H7 (cell line): Measurements from ENCODE around the gene GPR152. TPM values are rescaled to one million over a fixed set of nuclear protein-coding genes. Genes with fewer than 3 reads are reported as not detected.
A peak's percentile ranks its signal among the peaks of the same experiment; 100 is the strongest.
"Not testable (repeated sequence)": the region's sequence is repeated elsewhere in the genome, so short reads cannot be mapped to it uniquely, and the experiment has no call there.

ENCODE experiments used
- DNase-seq: peaks from one replicate; pipeline ENCODE4 v3.0.0; 2012
- H3K27me3 ChIP-seq: 2 replicates; pipeline ENCODE4 v1.6.0; 2011; ENCODE audit warnings: mild to moderate bottlenecking, low read length; ENCODE audit not compliant: control insufficient read depth, insufficient read depth
- H3K36me3 ChIP-seq: replicated peaks from 2 replicates; pipeline ENCODE4 v1.5.1; 2011; ENCODE audit warnings: low read length; ENCODE audit not compliant: control insufficient read depth, insufficient read depth
- H3K4me3 ChIP-seq: 2 replicates; pipeline ENCODE4 v1.5.1; 2011; ENCODE audit warnings: low read depth, mild to moderate bottlenecking, control low read depth, low read length, moderate library complexity; ENCODE audit not compliant: insufficient read depth
- total RNA-seq: library from RNA; depleted of rRNA; stranded (reverse); fragments of >200 nt; shearing (Covaris generic); gene quantifications from 2 replicates; pipeline ENCODE4 v1.2.3, GENCODE V29; 2014

Gene GPR152
- total RNA-seq, 1 experiment from 2014 or later: not detected

GRCh38 chr11:67433536-67434394, 18.8 kb downstream of the GPR152 start:
- no peak overlapping the region for H3K4me3 ChIP-seq
- DNase-seq: no peak
- no peaks in the 10 kb centered on the region for H3K27me3 ChIP-seq
- peaks cover 15% of the 10 kb centered on the region for H3K36me3 ChIP-seq

- Histone ChIP-seq H3K36me3 (peaks cover 15% of the 10 kb centered on the region), H3K27me3 (no peaks in the 10 kb centered on the region), H3K4me3 (no peak overlapping the region)
- no peak for DNase-seq
Observed at GRCh38 chr11:67432655-67433349, 19.7 kb downstream of the GPR152 start.

DNA sequence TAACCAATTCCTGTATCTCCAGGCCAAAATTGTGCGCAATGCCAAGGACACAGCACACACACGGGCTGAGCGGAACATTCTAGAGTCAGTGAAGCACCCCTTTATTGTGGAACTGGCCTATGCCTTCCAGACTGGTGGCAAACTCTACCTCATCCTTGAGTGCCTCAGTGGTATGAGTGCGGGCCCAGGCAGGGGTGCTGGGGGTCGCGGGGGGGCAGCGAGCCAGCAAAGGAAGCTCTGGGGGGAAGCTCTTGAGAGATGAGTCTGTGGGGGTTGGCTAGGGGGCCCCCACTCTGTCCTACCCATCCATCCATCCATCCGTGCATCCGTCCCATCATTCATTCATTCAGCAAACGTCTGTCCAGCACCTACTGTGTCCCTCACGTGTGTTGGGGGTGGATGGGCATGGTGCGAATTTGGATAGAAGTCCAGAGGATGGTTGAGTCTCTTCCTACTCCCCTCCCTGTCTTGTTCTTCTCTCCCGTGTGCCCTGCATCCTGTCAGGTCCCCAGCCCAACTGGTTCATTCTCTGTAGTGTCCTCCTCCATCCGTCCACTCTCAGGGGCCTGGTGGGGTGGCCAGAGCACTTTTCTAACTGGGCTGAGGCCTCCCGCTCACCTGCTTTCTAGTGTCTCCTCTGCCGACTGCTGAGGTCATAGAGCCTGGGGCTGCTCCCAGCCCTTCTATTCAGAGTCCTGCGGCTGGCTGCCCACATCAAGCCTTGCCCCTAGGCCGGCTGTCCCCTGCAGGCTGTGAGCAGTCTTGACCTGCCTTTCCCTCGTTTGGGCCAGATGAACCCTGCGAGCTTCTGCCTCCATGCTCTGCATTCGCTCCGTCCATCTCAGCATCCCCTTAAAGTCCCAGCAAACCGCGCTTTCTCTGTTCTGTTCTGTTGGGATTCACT, 20.9 kb downstream of the GPR152 start:
- H3K27me3 ChIP-seq: no peaks in the 10 kb centered on the region
- no peak for DNase-seq
- no peak overlapping the region for H3K4me3 ChIP-seq
- H3K36me3 ChIP-seq: peaks cover 13% of the 10 kb centered on the region

GRCh38 chr11:67429722-67430121, 22.8 kb downstream of the GPR152 start:
- Histone ChIP-seq H3K36me3 (peaks cover 12% of the 10 kb centered on the region), H3K4me3 (no peak overlapping the region), H3K27me3 (no peaks in the 10 kb centered on the region)
- no peak for DNase-seq

DNA sequence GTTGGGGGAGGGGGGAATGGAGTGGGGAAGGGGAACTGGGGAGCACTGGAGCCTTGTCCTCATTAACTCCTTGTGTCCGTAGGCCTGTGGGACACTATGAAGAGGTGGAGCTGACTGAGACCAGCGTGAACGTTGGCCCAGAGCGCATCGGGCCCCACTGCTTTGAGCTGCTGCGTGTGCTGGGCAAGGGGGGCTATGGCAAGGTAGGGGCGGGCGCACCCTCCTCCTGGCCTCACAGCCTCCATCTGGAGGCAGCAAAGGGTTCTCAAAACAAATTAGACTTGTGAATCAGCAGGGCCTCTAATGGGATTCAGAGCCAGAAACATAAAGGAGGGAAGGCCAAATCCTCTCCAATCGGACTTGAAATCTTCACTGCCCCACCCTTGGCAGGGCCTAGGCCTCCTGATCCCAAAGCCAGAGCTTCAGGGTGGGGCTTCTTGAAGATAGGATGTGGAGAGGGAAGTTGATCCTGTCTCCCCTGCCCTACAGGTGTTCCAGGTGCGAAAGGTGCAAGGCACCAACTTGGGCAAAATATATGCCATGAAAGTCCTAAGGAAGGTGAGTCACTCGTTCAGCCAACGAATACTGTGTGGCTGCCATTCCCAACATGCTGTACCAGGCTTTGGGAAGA, 23.4 kb downstream of the GPR152 start:
- peak overlapping the region; percentile 98 for H3K4me3 ChIP-seq
- no peak for DNase-seq
- no peaks in the 10 kb centered on the region for H3K27me3 ChIP-seq
- peaks cover 12% of the 10 kb centered on the region for H3K36me3 ChIP-seq

DNA sequence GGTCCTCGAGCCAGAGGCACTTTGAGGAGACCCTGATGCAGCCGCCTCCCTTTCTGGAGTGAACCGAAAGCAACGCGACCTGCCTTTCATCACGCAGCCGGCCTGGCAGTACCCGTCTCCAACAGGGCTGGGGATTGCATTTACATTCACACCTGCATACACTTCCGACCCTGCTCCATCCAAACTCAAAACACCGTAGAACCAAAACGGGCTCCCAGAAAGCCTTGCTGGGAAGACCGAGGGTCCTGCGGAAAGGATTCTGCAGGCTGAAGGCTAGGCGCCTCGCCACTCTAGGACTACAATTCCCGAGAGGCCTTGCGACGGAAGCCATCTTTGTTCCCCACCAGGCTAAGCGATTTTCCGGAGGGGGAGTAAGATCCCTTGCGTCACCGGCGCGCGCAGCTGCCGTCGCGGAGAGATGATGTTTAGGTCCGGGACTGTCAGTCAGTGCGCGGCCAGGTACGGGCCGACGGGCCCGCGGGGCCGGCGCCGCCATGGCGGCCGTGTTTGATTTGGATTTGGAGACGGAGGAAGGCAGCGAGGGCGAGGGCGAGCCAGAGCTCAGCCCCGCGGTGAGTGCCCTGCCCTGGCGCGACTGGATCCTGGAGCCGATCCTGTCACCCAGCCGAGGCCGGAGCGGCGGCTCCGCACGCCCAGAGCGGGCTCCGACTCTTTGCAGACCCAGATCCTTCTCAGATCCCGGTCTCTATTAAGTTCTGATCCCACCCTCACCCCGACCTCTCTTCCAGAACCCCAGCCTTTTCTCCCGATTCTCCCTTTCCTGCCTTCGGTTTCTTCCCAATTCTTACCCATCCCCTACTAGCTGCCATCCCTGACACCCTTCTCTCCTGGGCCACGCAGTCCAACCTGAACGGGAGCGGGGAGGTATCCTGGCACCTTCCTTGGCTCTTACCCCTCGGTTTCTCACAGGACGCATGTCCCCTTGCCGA, 24.2 kb downstream of the GPR152 start, which contains the start of gene RPS6KB2:
TSS of gene RPS6KB2 (plus strand) at position 443 of the 950 bp plus-strand sequence. CDS start at position 495, 52 bp downstream.
- Histone ChIP-seq H3K36me3 (peaks cover 12% of the 10 kb centered on the region), H3K27me3 (no peaks in the 10 kb centered on the region), H3K4me3 (peak within 1 kb of the TSS; percentile 98)
- peak; percentile 100 for DNase-seq

DNA sequence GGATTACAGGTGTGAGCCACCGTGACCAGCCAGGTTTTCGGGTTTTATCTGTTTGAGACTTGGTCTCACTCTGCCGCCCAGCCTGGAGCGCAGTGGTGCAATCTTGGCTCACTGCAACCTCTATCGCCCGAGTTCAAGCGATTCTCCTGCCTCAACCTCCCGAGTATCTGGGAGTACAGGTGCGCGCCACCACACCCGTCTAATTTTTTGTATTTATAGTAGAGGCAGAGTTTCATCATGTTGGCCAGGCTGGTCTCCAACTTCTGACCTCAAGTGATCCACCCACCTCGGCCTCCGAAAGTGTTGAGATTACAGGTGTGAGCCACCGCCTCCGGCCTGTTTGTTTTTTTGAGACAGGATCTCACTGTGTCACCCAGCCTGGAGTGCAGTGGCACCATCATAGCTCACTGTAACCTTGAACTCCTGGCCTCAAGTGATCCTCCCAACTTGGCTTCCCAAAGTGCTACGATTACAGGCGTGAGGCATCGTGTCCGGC, 25.1 kb downstream of the GPR152 start:
- not testable (repeated sequence) for H3K27me3 ChIP-seq, DNase-seq
- Histone ChIP-seq H3K36me3 (peaks cover 10% of the 10 kb centered on the region), H3K4me3 (peak overlapping the region; percentile 98)

- no peak for DNase-seq
- Histone ChIP-seq H3K36me3 (no peaks in the 10 kb centered on the region), H3K27me3 (peaks cover 7% of the 10 kb centered on the region)
Observed at GRCh38 chr11:67423891-67424613, 28.5 kb downstream of the GPR152 start.

GRCh38 chr11:67423466-67423865, 29.1 kb downstream of the GPR152 start:
- Histone ChIP-seq H3K36me3 (no peaks in the 10 kb centered on the region), H3K4me3 (no peak overlapping the region), H3K27me3 (peaks cover 7% of the 10 kb centered on the region)
- DNase-seq: no peak

More at GRCh38 chr11:67423891-67424613, 28.5 kb downstream of the GPR152 start:
- no peak overlapping the region for H3K4me3 ChIP-seq

GRCh38 chr11:67422891-67423290, 29.6 kb downstream of the GPR152 start:
- Histone ChIP-seq H3K27me3 (peaks cover 7% of the 10 kb centered on the region), H3K4me3 (no peak overlapping the region), H3K36me3 (no peaks in the 10 kb centered on the region)
- DNase-seq: peak; percentile 74

GRCh38 chr11:67421430-67422031, 31.0 kb downstream of the GPR152 start:
- DNase-seq: no peak
- H3K27me3 ChIP-seq: peaks cover 7% of the 10 kb centered on the region
- no peaks in the 10 kb centered on the region for H3K36me3 ChIP-seq
- H3K4me3 ChIP-seq: peak overlapping the region; percentile 25; the same call in 1 of the 2 replicates
